ENCODE results near the gene ZNF256. TPM values are rescaled to one million over a fixed set of nuclear protein-coding genes. Genes with fewer than 3 reads are reported as not detected.

The ZNF256 gene
- polyA plus RNA-seq, 10 donors: 3.8 to 7.0 (median 6.0) TPM

DNA sequence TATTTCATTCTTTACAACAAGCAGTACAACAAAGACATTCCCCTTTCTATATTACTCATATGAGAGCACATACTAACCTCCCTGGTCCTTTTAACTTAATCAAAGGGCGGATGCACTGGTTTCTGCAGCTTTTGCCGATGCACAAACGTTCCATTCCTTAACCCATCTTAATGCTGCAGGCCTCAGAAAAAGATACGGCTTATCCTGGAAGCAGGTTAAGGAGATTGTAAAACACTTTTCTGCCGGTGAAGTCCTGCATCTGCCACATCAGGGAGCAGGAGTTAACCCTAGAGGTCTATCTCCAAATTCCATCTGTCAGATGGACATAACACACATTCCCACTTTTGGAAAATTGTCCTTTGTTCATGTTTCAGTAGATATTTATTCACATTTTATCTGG is 47.2 kb downstream of the ZNF256 start:
- DNase-seq: no peak

Other genes with a start within 250 kb of the ZNF256 start
- 10 to 100 TPM in 7 of 10 donors, 1 to 10 TPM in 3; 8.0 to 17.6 (median 11.1) TPM for gene ZNF154, start 238.5 kb downstream of the ZNF256 start, polyA plus RNA-seq (ENCODE audit: insufficient read length in 10 of 10)
- gene ZNF671, start 220.1 kb downstream of the ZNF256 start, polyA plus RNA-seq (ENCODE audit: insufficient read length in 10 of 10): 10 to 100 TPM in 1 of 10 donors, 1 to 10 TPM in 9; 5.3 to 10.6 (median 8.0) TPM
- 10 to 100 TPM; 10.7 to 19.7 (median 14.9) TPM for gene ZNF776, start 200.9 kb downstream of the ZNF256 start, polyA plus RNA-seq (ENCODE audit: insufficient read length in 10 of 10)
- 10 to 100 TPM in 9 of 10 donors, 1 to 10 TPM in 1; 9.5 to 15.2 (median 11.8) TPM for gene ZNF586, start 178.0 kb downstream of the ZNF256 start, polyA plus RNA-seq (ENCODE audit: insufficient read length in 10 of 10)
- 1 to 10 TPM; 2.1 to 6.4 (median 3.9) TPM for gene ZNF552, start 132.8 kb downstream of the ZNF256 start, polyA plus RNA-seq (ENCODE audit: insufficient read length in 10 of 10)
- 1 to 10 TPM; 3.3 to 7.5 (median 5.4) TPM for gene ZNF587B, start 117.4 kb downstream of the ZNF256 start, polyA plus RNA-seq (ENCODE audit: insufficient read length in 10 of 10)
- gene ZNF587, start 97.8 kb downstream of the ZNF256 start, polyA plus RNA-seq (ENCODE audit: insufficient read length in 10 of 10): 10 to 100 TPM in 8 of 10 donors, 1 to 10 TPM in 2; 9.0 to 24.7 (median 14.7) TPM
- 10 to 100 TPM; 13.7 to 34.6 (median 24.3) TPM for gene ZNF814, start 58.7 kb downstream of the ZNF256 start, polyA plus RNA-seq (ENCODE audit: insufficient read length in 10 of 10)
- 10 to 100 TPM in 8 of 10 donors, 1 to 10 TPM in 2; 9.2 to 18.8 (median 11.9) TPM for gene ZNF417, start 31.1 kb downstream of the ZNF256 start, polyA plus RNA-seq (ENCODE audit: insufficient read length in 10 of 10)
- 10 to 100 TPM in 5 of 10 donors, 1 to 10 TPM in 5; 6.0 to 19.1 (median 9.6) TPM for gene ZNF418, start 12.3 kb downstream of the ZNF256 start, polyA plus RNA-seq (ENCODE audit: insufficient read length in 10 of 10)
- 1 to 10 TPM in 5 of 10 donors, under 1 TPM in 5; 0.49 to 3.2 (median 1.0) TPM for gene C19orf18, start 26.8 kb upstream of the ZNF256 start, polyA plus RNA-seq (ENCODE audit: insufficient read length in 10 of 10)
- gene ZNF606, start 55.1 kb upstream of the ZNF256 start, polyA plus RNA-seq (ENCODE audit: insufficient read length in 10 of 10): 10 to 100 TPM in 8 of 10 donors, 1 to 10 TPM in 2; 9.1 to 14.2 (median 11.8) TPM
- gene ZSCAN1, start 86.3 kb upstream of the ZNF256 start, polyA plus RNA-seq (ENCODE audit: insufficient read length in 10 of 10): 1 to 10 TPM in 4 of 10 donors, under 1 TPM in 6; 0.48 to 1.5 (median 0.91) TPM
- 10 to 100 TPM in 9 of 10 donors, 1 to 10 TPM in 1; 9.9 to 19.1 (median 13.7) TPM for gene ZNF135, start 111.6 kb upstream of the ZNF256 start, polyA plus RNA-seq (ENCODE audit: insufficient read length in 10 of 10)
- 10 to 100 TPM; 50.1 to 66.8 (median 56.6) TPM for gene ZSCAN18, start 150.5 kb upstream of the ZNF256 start, polyA plus RNA-seq (ENCODE audit: insufficient read length in 10 of 10)
- 10 to 100 TPM; 10.5 to 14.5 (median 11.5) TPM for gene ZNF329, start 203.1 kb upstream of the ZNF256 start, polyA plus RNA-seq (ENCODE audit: insufficient read length in 10 of 10)
- gene ZNF274, start 235.4 kb upstream of the ZNF256 start, polyA plus RNA-seq (ENCODE audit: insufficient read length in 10 of 10): 10 to 100 TPM in 3 of 10 donors, 1 to 10 TPM in 7; 7.5 to 11.7 (median 9.7) TPM